ENCODE measurements around the gene TSPAN14.

- no peak for TF ChIP-seq EZH2 (IDR thresholded peaks at IDR 0.05)
- no peak for TF ChIP-seq POLR2AphosphoS5 (IDR thresholded peaks at IDR 0.05; ENCODE audit: borderline replicate concordance, low read depth, low read length)
- TF ChIP-seq FOXP2 (optimal IDR thresholded peaks at IDR 0.05; ENCODE audit: control extremely low read depth, extremely low read length, insufficient read depth) = no peak
Measured at GRCh38 chr10:80473692-80474596, 19.8 kb downstream of the TSPAN14 start.

Data from SK-N-MC (cell line).